Neural cell (in vitro differentiated cells): ENCODE measurements around the gene TMX1. TPM values are rescaled to one million over a fixed set of nuclear protein-coding genes. Genes with fewer than 3 reads are reported as not detected.

ENCODE experiments used
- H2AFZ ChIP-seq: fragments of 200-600, 300-800 bp; sonication (generic), shearing (Covaris generic); 2 replicates; pipeline ENCODE4 v1.6.0; 2014; ENCODE audit warnings: low read depth, mild to moderate bottlenecking, antibody characterized with exemption, low read length, moderate library complexity
- H3F3A ChIP-seq: fragments of 200-600 bp; shearing (Covaris generic); 2 replicates; pipeline ENCODE4 v1.6.1; 2016; ENCODE audit warnings: mild to moderate bottlenecking, moderate library complexity, mixed read lengths, antibody characterized with exemption, low read length; ENCODE audit not compliant: insufficient read depth, poor library complexity, severe bottlenecking
- H3K27ac ChIP-seq: fragments of 200-600, 300-800 bp; sonication (generic), shearing (Covaris generic); 2 replicates; pipeline ENCODE4 v1.5.1; 2014; ENCODE audit warnings: mild to moderate bottlenecking, low read length, moderate library complexity
- H3K27me3 ChIP-seq: fragments of 300-800, 200-600 bp; sonication (generic), shearing (Covaris generic); 2 replicates; pipeline ENCODE4 v1.6.0; 2014; ENCODE audit warnings: mild to moderate bottlenecking, low read depth, low read length, moderate library complexity; ENCODE audit not compliant: insufficient read depth
- H3K36me3 ChIP-seq: fragments of 300-800, 200-600 bp; sonication (generic), shearing (Covaris generic); 2 replicates; pipeline ENCODE4 v1.5.1; 2014; ENCODE audit warnings: mild to moderate bottlenecking, antibody characterized with exemption, low read length, moderate library complexity; ENCODE audit not compliant: insufficient read depth
- H3K4me2 ChIP-seq: fragments of 300-800, 200-600 bp; sonication (generic), shearing (Covaris generic); 2 replicates; pipeline ENCODE4 v1.6.0; 2014; ENCODE audit warnings: mild to moderate bottlenecking, low read length
- H3K4me3 ChIP-seq: fragments of 300-800, 200-600 bp; sonication (generic), shearing (Covaris generic); 2 replicates; pipeline ENCODE4 v1.5.1; 2014; ENCODE audit warnings: mild to moderate bottlenecking, low read length, moderate library complexity
- H3K79me2 ChIP-seq: fragments of 200-600 bp; shearing (Covaris generic); replicated peaks from 2 replicates; pipeline ENCODE4 v1.6.0; 2014; ENCODE audit warnings: mild to moderate bottlenecking, low read length, moderate library complexity; ENCODE audit not compliant: insufficient read depth
- H3K9ac ChIP-seq: fragments of 300-800, 200-600 bp; sonication (generic), shearing (Covaris generic); 2 replicates; pipeline ENCODE4 v1.6.1; 2016; ENCODE audit warnings: mild to moderate bottlenecking, low read length, mixed read lengths
- H3K9me2 ChIP-seq: fragments of 200-600 bp; shearing (Covaris generic); 2 replicates; pipeline ENCODE4 v1.6.1; 2016; ENCODE audit warnings: mild to moderate bottlenecking, low read length, mixed read lengths; ENCODE audit not compliant: insufficient read depth
- H3K9me3 ChIP-seq: fragments of 200-600, 300-800 bp; sonication (generic), shearing (Covaris generic); 2 replicates; pipeline ENCODE4 v1.6.1; 2016; ENCODE audit warnings: mild to moderate bottlenecking, mixed run types, low read length, moderate library complexity, mixed read lengths
- H4K20me1 ChIP-seq: fragments of 200-600 bp; shearing (Covaris generic); 2 replicates; pipeline ENCODE4 v1.6.1; 2016; ENCODE audit warnings: mild to moderate bottlenecking, mixed run types; ENCODE audit not compliant: insufficient read depth
- EP300 ChIP-seq: fragments of 450-650 bp; conservative IDR thresholded peaks from 2 replicates; pipeline ENCODE4 v1.6.1; 2014; ENCODE audit warnings: antibody characterized with exemption, mild to moderate bottlenecking, moderate library complexity; ENCODE audit not compliant: poor library complexity, severe bottlenecking
- EZH2 ChIP-seq: fragments of 200-600, 300-800 bp; shearing (Covaris generic), sonication (generic); IDR thresholded peaks from 2 replicates; pipeline ENCODE4 v1.6.1; 2014; ENCODE audit warnings: antibody characterized with exemption, low read length, borderline replicate concordance, mild to moderate bottlenecking; ENCODE audit not compliant: insufficient read depth, poor library complexity, severe bottlenecking
- MXI1 ChIP-seq: fragments of 450-650 bp; conservative IDR thresholded peaks from 2 replicates; pipeline ENCODE4 v1.6.1; 2014; ENCODE audit warnings: antibody characterized with exemption, mild to moderate bottlenecking; ENCODE audit not compliant: poor library complexity, severe bottlenecking
- POLR2AphosphoS5 ChIP-seq: IDR thresholded peaks from 2 replicates; pipeline ENCODE4 v1.6.1; 2012
- RAD21 ChIP-seq: fragments of 450-650 bp; conservative IDR thresholded peaks from 2 replicates; pipeline ENCODE4 v1.6.1; 2014; ENCODE audit warnings: antibody characterized with exemption, mild to moderate bottlenecking, moderate library complexity
- SMC3 ChIP-seq: fragments of 450-650 bp; conservative IDR thresholded peaks from 2 replicates; pipeline ENCODE4 v1.6.1; 2014; ENCODE audit warnings: antibody characterized with exemption, mild to moderate bottlenecking, moderate library complexity; ENCODE audit not compliant: poor library complexity
- TAF1 ChIP-seq: IDR thresholded peaks from 2 replicates; pipeline ENCODE4 v1.6.1; 2012; ENCODE audit warnings: low read depth
- polyA plus RNA-seq: library from polyadenylated mRNA; depleted of rRNA; stranded (reverse); fragments of >200 nt; gene quantifications from 2 replicates; pipeline ENCODE4 v1.2.3, GENCODE V29; 2014
- TF ChIP-seq, protein P1 (sequence below): fragments of 450-650 bp; IDR thresholded peaks from 2 replicates; pipeline ENCODE4 v1.5.1; 2014; ENCODE audit warnings: antibody characterized with exemption, mild to moderate bottlenecking, moderate library complexity; ENCODE audit not compliant: poor library complexity, severe bottlenecking
- TF ChIP-seq, protein P2 (sequence below): IDR thresholded peaks from 2 replicates; pipeline ENCODE4 v1.6.1; 2012; ENCODE audit warnings: borderline replicate concordance

The TMX1 gene
- polyA plus RNA-seq, 1 donor from 2014 or later, result 25.3 TPM

- Histone ChIP-seq H3K4me2 (no peak overlapping the region), H2AFZ (no peak overlapping the region), H3K9me3 (no peaks in the 10 kb centered on the region), H3K9me2 (no peaks in the 10 kb centered on the region), H3F3A (no peaks in the 10 kb centered on the region), H3K27ac (no peak overlapping the region), H3K4me3 (no peak overlapping the region), H3K79me2 (no peaks in the 10 kb centered on the region), H4K20me1 (no peaks in the 10 kb centered on the region), H3K27me3 (no peaks in the 10 kb centered on the region), H3K36me3 (no peaks in the 10 kb centered on the region), H3K9ac (no peak overlapping the region)
- TF ChIP-seq, protein P1, sequence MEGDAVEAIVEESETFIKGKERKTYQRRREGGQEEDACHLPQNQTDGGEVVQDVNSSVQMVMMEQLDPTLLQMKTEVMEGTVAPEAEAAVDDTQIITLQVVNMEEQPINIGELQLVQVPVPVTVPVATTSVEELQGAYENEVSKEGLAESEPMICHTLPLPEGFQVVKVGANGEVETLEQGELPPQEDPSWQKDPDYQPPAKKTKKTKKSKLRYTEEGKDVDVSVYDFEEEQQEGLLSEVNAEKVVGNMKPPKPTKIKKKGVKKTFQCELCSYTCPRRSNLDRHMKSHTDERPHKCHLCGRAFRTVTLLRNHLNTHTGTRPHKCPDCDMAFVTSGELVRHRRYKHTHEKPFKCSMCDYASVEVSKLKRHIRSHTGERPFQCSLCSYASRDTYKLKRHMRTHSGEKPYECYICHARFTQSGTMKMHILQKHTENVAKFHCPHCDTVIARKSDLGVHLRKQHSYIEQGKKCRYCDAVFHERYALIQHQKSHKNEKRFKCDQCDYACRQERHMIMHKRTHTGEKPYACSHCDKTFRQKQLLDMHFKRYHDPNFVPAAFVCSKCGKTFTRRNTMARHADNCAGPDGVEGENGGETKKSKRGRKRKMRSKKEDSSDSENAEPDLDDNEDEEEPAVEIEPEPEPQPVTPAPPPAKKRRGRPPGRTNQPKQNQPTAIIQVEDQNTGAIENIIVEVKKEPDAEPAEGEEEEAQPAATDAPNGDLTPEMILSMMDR, result no peak
- TF ChIP-seq EZH2 (no peak), MXI1 (no peak), POLR2AphosphoS5 (no peak), SMC3 (no peak), EP300 (no peak), RAD21 (no peak), TAF1 (no peak)
- TF ChIP-seq, protein P2, sequence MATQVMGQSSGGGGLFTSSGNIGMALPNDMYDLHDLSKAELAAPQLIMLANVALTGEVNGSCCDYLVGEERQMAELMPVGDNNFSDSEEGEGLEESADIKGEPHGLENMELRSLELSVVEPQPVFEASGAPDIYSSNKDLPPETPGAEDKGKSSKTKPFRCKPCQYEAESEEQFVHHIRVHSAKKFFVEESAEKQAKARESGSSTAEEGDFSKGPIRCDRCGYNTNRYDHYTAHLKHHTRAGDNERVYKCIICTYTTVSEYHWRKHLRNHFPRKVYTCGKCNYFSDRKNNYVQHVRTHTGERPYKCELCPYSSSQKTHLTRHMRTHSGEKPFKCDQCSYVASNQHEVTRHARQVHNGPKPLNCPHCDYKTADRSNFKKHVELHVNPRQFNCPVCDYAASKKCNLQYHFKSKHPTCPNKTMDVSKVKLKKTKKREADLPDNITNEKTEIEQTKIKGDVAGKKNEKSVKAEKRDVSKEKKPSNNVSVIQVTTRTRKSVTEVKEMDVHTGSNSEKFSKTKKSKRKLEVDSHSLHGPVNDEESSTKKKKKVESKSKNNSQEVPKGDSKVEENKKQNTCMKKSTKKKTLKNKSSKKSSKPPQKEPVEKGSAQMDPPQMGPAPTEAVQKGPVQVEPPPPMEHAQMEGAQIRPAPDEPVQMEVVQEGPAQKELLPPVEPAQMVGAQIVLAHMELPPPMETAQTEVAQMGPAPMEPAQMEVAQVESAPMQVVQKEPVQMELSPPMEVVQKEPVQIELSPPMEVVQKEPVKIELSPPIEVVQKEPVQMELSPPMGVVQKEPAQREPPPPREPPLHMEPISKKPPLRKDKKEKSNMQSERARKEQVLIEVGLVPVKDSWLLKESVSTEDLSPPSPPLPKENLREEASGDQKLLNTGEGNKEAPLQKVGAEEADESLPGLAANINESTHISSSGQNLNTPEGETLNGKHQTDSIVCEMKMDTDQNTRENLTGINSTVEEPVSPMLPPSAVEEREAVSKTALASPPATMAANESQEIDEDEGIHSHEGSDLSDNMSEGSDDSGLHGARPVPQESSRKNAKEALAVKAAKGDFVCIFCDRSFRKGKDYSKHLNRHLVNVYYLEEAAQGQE, result no peak
Measured at GRCh38 chr14:51293149-51293911, 53.3 kb downstream of the TMX1 start.

DNA sequence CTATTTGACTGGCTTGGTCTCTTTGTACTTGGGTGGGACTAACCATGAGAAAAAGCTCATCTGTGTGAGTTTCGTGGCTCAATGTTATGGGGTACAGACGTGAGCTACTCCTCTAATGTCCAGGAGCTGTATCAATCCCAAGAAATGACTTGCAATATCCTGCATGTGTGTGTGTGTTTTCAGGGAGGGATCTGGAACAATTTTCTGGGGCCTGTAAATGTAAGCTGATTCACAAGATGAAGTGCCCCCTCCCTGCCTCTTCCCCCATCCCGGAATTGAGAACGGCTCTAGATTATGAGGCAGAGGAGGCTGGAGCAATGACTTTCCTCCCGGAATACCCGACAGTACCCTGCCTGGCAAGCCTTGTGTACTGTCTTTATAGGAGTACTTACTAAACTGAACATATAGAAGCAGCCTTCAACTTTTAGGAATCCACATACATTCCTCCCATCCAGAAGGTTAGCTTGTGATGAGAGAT lies 53.9 kb downstream of the TMX1 start:
- H4K20me1 ChIP-seq, result no peaks in the 10 kb centered on the region
- no peaks in the 10 kb centered on the region for H3K9me2 ChIP-seq
- H3F3A ChIP-seq, result no peaks in the 10 kb centered on the region
- no peak overlapping the region for H3K27ac ChIP-seq
- H3K4me3 ChIP-seq, result no peak overlapping the region
- H3K9me3 ChIP-seq, result no peaks in the 10 kb centered on the region
- no peaks in the 10 kb centered on the region for H3K27me3 ChIP-seq
- H3K79me2 ChIP-seq, result no peaks in the 10 kb centered on the region
- no peak overlapping the region for H3K9ac ChIP-seq
- TF ChIP-seq MXI1 (no peak), TAF1 (no peak), SMC3 (no peak), EP300 (no peak), RAD21 (no peak), POLR2AphosphoS5 (no peak), EZH2 (no peak)
- TF ChIP-seq, protein P2, result no peak
- TF ChIP-seq, protein P1, result no peak
- no peaks in the 10 kb centered on the region for H3K36me3 ChIP-seq
- H2AFZ ChIP-seq, result no peak overlapping the region
- no peak overlapping the region for H3K4me2 ChIP-seq
